NCI-H2196 treated with DMSO at 0.1 percent for 48 hours (cell line): ENCODE measurements around the gene CLEC14A.

Source experiments
- DNase-seq: peaks from one replicate; lab custom pipeline; 2025; ENCODE audit not compliant: unreplicated experiment; lab: John Stamatoyannopoulos, UW

The CLEC14A gene

DNA sequence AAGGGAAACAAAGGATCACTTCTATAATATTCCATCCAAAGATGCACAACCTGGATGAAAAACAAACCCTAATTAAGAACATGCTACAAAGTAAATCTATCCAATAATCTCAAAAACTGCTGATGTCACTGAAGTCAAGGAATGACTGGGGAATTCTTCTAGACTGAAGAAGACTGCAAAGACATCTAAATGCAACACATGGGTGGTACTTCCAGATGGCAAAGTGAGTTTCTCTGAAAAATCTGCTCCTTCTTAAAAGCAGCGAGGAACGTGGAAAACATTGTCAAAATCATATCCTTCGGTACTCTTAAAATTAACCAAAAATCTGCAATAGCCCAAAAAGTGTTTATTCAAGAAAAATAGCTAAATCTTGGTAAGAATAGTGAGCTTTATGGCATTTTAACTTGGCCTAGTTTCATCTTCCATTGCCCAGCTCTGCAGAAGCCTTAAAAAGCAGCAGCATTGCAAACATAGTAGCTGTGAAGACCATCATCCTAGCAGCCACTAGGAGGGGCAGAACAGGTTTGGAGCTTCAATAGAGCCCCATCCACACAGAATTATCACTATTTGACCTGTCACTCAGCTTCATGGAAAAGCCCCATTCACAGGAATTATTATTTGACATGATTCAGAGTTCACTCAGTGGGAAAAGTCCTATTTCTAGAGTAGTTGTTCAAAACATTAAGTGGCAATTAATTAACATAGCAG, 7.4 kb downstream of the CLEC14A start:
- no peak for DNase-seq

DNA sequence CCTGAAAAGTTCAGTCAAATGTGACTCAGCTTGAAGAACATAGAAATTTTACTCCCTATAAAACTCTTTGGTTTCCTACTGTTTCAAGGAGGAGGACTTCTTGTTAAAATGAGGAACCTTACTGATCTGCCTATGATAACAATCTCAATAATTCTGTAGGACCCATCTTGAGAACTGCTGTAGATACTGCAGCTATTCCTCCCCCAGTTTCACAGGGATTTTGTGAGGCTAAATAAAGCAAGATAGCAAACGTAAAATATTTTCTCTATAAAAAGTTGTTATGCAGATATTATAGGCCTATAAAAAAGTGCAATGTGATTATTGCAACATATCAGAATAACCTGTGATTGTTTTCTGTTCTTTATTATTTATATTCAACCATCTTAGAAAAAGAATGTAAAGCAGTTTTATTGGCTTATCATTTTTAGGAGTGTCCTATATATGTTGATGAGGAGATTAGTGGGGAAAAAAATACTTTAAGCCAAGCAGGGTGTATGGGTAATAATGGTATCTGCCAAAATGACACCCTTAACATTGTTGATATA, 12.1 kb downstream of the CLEC14A start:
- DNase-seq = no peak

DNA sequence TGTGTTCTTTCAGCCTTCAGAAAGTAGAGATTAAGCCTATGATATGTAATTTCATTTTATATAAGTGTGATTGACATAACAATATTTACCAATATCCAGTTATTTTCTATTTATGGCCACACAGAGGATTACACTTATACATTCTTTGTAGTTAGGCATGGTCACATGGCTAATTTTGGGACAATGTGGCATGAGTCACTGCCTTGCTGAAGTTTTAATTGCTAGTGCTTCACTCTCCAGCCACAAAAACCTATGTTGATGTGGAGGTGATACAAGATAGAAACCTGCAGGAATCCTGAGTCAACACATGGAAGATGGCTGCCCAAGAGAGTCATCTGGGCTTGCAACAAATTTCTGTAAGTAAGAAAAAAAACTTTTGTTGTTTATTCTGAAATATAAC, 17.0 kb downstream of the CLEC14A start:
- no peak for DNase-seq

DNA sequence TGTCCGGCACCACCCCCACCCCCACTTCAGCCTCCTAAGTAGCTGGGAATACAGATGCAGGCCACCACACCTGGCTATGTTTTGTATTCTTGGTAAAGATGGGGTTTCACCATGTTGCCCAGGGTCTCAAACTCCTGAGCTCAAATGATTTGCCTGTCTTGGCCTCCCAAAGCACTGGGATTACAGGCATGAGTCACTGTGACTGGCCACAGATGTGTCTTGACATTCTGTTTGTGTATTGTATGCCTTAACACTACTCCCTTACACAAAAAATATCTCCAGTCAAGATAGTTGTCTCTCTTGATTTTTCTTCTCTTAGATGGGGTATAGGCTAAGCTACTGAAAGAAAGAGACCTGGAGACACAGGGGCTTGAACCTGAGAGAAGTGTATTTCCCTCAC, 17.6 kb downstream of the CLEC14A start:
- DNase-seq = no peak

GRCh38 chr14:38233218-38233617, 22.7 kb downstream of the CLEC14A start:
- no peak for DNase-seq

DNA sequence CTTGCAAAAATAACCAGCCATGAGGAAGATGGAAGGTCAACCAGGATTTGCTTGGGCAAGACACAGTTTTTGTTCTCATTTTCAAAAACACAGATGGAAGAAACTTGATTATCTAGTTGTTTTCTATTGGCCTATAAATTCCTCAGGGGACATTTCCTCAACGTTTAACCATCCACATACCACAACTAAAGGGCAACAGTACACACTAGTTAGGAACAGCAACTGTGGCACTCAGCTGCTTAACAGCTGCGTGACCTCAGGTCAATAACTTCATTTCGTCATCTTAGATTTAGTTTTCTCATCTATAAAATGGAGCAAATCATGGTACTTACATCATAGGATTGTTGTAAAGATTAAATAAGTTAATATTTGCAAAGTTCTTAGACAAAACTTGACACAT, 29.5 kb downstream of the CLEC14A start:
- no peak for DNase-seq

DNA sequence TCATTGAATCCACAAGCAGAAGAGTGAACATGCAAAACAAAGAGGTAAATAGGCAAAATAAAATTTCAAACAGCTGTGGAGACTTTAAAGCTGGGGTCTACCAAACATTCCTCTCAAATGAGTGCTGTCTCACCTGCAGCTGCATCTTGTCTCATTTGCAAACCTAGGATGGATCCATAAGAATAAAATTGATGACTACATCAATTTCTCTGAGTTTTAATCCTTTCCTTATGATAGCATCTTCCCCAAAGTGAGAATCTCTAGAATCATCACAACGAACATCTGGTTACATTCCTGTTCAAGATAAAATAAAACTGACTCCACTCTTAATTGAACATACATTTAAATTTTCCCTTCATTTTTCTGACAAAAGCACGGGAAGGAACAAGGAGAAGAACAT, 29.9 kb downstream of the CLEC14A start:
- DNase-seq = no peak

DNA sequence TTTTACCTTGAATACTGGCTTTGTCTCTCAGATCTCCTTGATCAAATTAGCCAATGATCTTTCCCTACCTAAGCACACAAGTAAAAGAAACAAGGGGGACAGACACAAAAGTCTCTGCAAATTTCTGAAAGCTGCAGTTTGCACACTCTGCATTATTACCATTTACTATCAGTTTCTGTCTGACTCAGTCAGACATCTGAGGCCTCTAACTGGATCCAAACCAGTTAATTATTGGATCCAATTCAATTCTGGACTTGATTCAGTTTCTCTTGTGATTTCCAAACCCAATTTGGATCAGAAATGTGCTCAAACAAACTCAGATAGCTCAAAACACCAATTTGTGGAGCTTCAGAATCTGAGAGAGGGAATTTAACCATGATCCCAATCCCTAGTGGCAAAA, 31.6 kb downstream of the CLEC14A start:
- no peak for DNase-seq

GRCh38 chr14:38221077-38221476, 34.8 kb downstream of the CLEC14A start:
- DNase-seq = no peak

- no peak for DNase-seq
Measured at GRCh38 chr14:38217553-38217952, 38.3 kb downstream of the CLEC14A start.

DNA sequence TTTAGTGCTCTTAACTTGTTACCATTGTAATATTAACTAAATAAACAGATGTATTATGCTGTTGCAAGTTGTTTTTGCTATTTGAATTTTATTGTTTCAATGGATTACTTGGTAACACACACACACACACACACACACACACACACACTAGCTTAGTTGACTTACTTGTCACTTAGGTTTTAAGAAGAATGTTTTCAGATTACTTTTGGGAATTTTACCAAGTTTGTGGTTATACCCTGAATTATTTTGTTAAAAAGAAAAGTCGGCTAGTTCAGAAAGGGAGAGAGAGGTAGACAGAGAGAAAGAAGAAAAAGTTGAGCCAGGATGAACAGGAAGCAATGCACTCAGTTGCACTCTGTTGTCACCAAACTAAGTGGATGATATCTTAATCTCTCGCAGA, 42.9 kb downstream of the CLEC14A start:
- DNase-seq = no peak

DNA sequence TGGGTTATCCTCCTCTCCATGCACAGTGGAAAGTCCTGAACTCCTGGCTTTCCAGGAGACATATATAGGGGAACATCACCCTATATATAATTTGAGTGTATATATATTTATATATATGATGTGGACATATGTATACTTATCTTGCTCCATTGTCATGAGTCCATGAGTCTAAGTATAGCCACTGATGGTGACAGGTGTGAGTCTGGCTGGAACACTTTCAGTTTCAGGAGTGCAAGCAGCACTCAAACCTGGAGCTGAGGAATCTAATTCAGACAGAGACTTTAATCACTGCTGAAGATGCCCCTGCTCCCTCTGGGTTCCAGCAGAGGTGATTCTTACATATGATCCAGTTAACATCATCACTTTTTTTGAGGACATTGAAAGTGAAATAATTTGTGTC, 43.8 kb downstream of the CLEC14A start:
- no peak for DNase-seq

DNA sequence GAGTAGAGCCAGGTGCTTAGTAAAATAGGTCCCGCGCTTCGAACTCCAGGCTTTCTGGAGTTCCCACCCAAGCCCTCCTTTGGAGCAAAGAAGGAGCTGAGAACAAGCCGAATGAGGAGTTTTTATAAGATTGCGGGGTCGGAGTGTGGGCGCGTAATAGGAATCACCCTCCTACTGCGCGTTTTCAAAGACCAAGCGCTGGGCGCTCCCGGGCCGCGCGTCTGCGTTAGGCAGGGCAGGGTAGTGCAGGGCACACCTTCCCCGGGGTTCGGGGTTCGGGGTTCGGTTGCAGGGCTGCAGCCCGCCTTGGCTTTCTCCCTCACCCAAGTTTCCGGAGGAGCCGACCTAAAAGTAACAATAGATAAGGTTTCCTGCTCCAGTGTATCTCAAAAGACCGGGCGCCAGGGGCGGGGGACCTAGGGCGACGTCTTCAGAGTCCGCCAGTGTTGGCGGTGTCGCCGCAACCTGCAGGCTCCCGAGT, 44.6 kb downstream of the CLEC14A start:
- no peak for DNase-seq

GRCh38 chr14:38210587-38211216, 45.2 kb downstream of the CLEC14A start:
- no peak for DNase-seq

DNA sequence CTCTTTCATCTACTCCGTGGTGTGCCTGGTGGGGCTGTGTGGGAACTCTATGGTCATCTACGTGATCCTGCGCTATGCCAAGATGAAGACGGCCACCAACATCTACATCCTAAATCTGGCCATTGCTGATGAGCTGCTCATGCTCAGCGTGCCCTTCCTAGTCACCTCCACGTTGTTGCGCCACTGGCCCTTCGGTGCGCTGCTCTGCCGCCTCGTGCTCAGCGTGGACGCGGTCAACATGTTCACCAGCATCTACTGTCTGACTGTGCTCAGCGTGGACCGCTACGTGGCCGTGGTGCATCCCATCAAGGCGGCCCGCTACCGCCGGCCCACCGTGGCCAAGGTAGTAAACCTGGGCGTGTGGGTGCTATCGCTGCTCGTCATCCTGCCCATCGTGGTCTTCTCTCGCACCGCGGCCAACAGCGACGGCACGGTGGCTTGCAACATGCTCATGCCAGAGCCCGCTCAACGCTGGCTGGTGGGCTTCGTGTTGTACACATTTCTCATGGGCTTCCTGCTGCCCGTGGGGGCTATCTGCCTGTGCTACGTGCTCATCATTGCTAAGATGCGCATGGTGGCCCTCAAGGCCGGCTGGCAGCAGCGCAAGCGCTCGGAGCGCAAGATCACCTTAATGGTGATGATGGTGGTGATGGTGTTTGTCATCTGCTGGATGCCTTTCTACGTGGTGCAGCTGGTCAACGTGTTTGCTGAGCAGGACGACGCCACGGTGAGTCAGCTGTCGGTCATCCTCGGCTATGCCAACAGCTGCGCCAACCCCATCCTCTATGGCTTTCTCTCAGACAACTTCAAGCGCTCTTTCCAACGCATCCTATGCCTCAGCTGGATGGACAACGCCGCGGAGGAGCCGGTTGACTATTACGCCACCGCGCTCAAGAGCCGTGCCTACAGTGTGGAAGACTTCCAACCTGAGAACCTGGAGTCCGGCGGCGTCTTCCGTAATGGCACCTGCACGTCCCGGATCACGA, 46.0 kb downstream of the CLEC14A start:
- DNase-seq = no peak

- no peak for DNase-seq
Measured at GRCh38 chr14:38208618-38209562, 47.0 kb downstream of the CLEC14A start.

DNA sequence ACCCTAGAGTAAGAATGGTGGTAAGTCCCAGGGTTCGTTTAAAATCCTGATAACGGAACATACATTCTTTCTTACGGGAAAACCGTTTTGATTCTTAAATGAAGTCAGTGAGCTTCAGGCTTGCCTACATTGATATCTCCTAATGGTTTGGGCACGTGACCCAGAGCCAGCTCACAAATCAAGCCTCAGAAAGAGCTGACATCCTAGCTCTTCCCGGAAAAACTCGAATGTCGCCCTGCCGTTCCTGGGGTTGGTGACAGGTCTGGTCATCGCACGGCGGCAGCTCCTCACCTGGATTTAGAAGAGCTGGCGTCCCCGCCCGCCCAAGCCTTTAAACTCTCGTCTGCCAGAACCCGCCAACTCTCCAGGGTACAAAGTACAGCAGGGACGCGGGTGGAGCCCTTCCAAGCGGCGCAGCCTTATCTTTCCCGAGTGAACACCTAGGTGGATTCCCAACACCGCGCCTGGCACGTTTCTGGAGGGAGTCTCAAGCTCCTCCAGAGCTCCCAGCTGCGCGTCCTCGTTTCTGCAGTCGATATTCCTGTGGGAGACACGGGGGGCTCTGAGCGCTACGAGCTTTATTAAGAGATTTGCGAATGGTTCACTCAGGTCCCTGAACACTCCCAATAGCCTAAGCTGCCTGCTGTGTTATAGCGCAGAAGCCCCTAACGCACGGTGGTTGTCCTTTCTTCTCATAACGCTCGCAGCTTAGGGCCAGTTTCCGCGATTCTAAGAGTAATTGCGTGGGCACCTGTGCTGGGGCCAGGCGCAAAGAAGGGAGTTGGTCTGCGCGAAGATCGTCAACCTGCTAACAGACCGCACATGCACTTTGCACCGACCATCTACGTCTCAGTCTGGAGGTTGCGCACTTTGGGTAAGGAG, 47.9 kb downstream of the CLEC14A start, which contains the start of gene SSTR1:
Gene SSTR1 (plus strand): TSS at position 169 of the 882 bp plus-strand sequence. CDS start 1,486 bp downstream, outside the sequence.
- DNase-seq = no peak

DNA sequence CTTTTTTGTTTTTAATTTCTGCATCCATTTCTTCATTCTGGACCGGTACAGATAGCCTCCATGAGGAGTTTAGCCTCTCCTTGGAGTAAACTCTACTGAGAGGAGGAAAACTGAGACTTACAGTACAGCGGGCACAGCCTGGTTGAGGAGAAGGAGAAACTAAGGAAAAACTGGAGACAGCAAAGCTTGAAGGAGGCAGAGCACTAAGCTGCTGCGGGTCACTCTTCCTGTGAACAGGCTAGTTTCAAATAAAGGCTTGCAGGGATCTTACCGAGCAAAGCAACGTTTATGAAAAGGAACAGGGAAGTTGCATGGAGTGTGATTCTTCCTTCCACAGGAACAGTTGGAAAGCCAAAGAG, 48.5 kb downstream of the CLEC14A start:
- DNase-seq = no peak

DNA sequence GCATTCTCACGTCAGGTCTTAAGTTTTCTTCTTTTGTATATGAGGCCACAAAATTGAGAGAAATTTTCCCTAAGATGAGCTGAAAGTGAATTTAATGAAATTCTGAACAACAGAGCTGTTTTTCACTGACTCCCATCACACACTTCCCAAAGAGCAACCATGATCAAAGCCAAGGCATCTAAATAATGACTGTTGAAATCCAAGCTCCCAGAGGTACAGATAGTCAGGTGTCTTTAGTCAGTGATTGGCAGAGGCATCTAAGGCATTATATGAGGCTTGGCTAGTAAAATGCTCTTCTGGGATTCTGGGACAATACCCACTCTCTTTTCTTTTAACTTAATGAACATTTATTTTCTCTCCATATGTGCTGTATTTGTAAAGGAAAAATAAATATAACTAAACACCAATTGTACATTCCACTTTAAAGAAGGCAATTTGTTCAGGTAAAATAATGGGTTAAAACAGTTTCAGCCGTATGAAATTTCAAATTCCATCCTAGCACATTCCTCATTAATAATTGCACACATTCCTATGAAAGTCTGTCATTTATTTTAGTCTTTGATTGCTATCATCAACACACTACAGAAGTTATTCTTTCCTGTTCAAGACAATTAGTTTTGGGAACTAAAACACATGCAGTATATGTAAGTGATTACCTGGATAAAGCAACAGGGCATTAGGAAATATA, 49.1 kb downstream of the CLEC14A start:
- DNase-seq = no peak
